GM12892 (cell line): ENCODE measurements around the gene SHBG.

Experiments used
- POLR2A ChIP-seq: IDR thresholded peaks from 2 replicates; pipeline ENCODE4 v1.6.1; 2011; ENCODE audit warnings: low read depth, low read length, control low read depth
- POLR2AphosphoS5 ChIP-seq: IDR thresholded peaks from 2 replicates; pipeline ENCODE4 v1.6.1; 2011; ENCODE audit warnings: low read depth, low read length, control low read depth

DNA sequence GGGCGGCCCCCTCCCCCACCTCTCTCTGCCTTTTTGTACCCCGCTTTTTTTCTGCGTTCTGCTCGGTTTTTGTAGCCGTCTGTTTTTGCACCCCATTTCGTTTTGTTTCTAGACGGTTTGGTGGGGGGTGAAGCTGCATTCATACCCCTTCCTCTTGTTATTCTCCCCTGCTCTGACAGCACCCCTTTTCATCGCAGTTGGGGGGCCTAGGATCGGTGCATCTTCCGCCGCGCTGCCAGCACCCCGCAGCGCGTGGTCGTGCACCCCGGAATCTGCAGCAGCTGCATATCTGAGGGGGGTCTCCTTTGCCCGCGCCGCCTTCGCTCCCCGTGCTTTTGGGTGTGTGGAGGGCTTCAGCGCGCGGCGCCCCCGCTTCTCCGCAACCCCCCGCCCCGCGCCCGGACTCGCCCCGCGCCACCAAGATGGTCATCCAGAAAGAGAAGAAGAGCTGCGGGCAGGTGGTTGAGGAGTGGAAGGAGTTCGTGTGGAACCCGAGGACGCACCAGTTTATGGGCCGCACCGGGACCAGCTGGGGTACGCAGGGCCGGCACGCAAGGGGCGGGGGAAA, 21.2 kb downstream of the SHBG start:
- TF ChIP-seq POLR2AphosphoS5 (no peak), POLR2A (no peak)
